Dendritic cell treated with granulocyte-macrophage colony-stimulating factor and Interleukin-4, amounts not matched to agents 40 ng/mL and 50 ng/mL, for 4 days (primary cell): ENCODE data around the gene AKAP13.
"Not testable (repeated sequence)": the region's sequence is repeated elsewhere in the genome, so short reads cannot be mapped to it uniquely, and the experiment has no call there.

Source experiments
- H3K27ac Mint-ChIP-seq: one replicate; pipeline ENCODE4 v1.8.0; 2022; ENCODE audit warnings: mild to moderate bottlenecking, mixed read lengths
- H3K27me3 Mint-ChIP-seq: one replicate; pipeline ENCODE4 v1.8.0; 2022; ENCODE audit warnings: mild to moderate bottlenecking, mixed read lengths
- H3K36me3 Mint-ChIP-seq: one replicate; pipeline ENCODE4 v1.8.0; 2022; ENCODE audit warnings: low read depth, mixed read lengths
- H3K4me1 Mint-ChIP-seq: one replicate; pipeline ENCODE4 v1.8.0; 2022; ENCODE audit warnings: low read depth, mixed read lengths
- H3K4me3 Mint-ChIP-seq: one replicate; pipeline ENCODE4 v1.8.0; 2022; ENCODE audit warnings: mild to moderate bottlenecking, moderate library complexity, mixed read lengths
- H3K9me3 Mint-ChIP-seq: one replicate; pipeline ENCODE4 v1.8.0; 2022; ENCODE audit warnings: mixed read lengths
- intact Hi-C: fragments of 100-400 bp; cut with micrococcal nuclease; formaldehyde crosslinking; loops from one replicate; pipeline ENCODE4 v1.15.0; 2022

The AKAP13 gene

GRCh38 chr15:85463976-85464375 lies 83.6 kb downstream of the AKAP13 start:
- Mint-ChIP-seq H3K9me3 (no peaks in the 10 kb centered on the region), H3K36me3 (no peaks in the 10 kb centered on the region), H3K27ac (no peak overlapping the region), H3K4me1 (peaks cover 13% of the 10 kb centered on the region), H3K4me3 (no peak overlapping the region), H3K27me3 (no peaks in the 10 kb centered on the region)
- intact Hi-C loops, result no loop called here

- no peak overlapping the region for H3K4me3 Mint-ChIP-seq
- intact Hi-C loops, result no loop called here
These were observed 84.1 kb downstream of the AKAP13 start for GRCh38 chr15:85464471-85464870.

GRCh38 chr15:85470563-85471271 lies 90.3 kb downstream of the AKAP13 start:
- H3K4me1 Mint-ChIP-seq, result peaks cover 10% of the 10 kb centered on the region
- intact Hi-C loops, result no loop called here
- H3K27me3 Mint-ChIP-seq, result no peaks in the 10 kb centered on the region
- H3K36me3 Mint-ChIP-seq, result no peaks in the 10 kb centered on the region
- no peaks in the 10 kb centered on the region for H3K9me3 Mint-ChIP-seq
- no peak overlapping the region for H3K4me3 Mint-ChIP-seq
- H3K27ac Mint-ChIP-seq, result no peak overlapping the region

More at GRCh38 chr15:85464471-85464870, 84.1 kb downstream of the AKAP13 start:
- no peaks in the 10 kb centered on the region for H3K9me3 Mint-ChIP-seq
- H3K27ac Mint-ChIP-seq, result no peak overlapping the region
- peaks cover 13% of the 10 kb centered on the region for H3K4me1 Mint-ChIP-seq
- H3K27me3 Mint-ChIP-seq, result no peaks in the 10 kb centered on the region
- no peaks in the 10 kb centered on the region for H3K36me3 Mint-ChIP-seq

GRCh38 chr15:85472349-85472748 lies 91.9 kb downstream of the AKAP13 start:
- Mint-ChIP-seq H3K27ac (no peak overlapping the region), H3K27me3 (no peaks in the 10 kb centered on the region)

GRCh38 chr15:85473455-85473854 lies 93.1 kb downstream of the AKAP13 start:
- Mint-ChIP-seq H3K36me3 (no peaks in the 10 kb centered on the region), H3K27ac (no peak overlapping the region), H3K4me1 (peaks cover 21% of the 10 kb centered on the region), H3K9me3 (no peaks in the 10 kb centered on the region), H3K4me3 (no peak overlapping the region), H3K27me3 (no peaks in the 10 kb centered on the region)
- intact Hi-C loops, result no loop called here

More at GRCh38 chr15:85472349-85472748, 91.9 kb downstream of the AKAP13 start:
- H3K4me3 Mint-ChIP-seq, result no peak overlapping the region
- peaks cover 15% of the 10 kb centered on the region for H3K4me1 Mint-ChIP-seq
- H3K9me3 Mint-ChIP-seq, result no peaks in the 10 kb centered on the region
- intact Hi-C loops, result no loop called here
- H3K36me3 Mint-ChIP-seq, result no peaks in the 10 kb centered on the region

- intact Hi-C loops, result no loop called here
- H3K4me1 Mint-ChIP-seq, result peaks cover 21% of the 10 kb centered on the region
- H3K9me3 Mint-ChIP-seq, result no peaks in the 10 kb centered on the region
- H3K36me3 Mint-ChIP-seq, result no peaks in the 10 kb centered on the region
- H3K27me3 Mint-ChIP-seq, result no peaks in the 10 kb centered on the region
- H3K27ac Mint-ChIP-seq, result no peak overlapping the region
- no peak overlapping the region for H3K4me3 Mint-ChIP-seq
These were observed 94.4 kb downstream of the AKAP13 start for GRCh38 chr15:85474700-85475316.

- Mint-ChIP-seq H3K27me3 (no peaks in the 10 kb centered on the region), H3K4me1 (peaks cover 21% of the 10 kb centered on the region), H3K4me3 (no peak overlapping the region), H3K9me3 (no peaks in the 10 kb centered on the region), H3K36me3 (no peaks in the 10 kb centered on the region), H3K27ac (no peak overlapping the region)
- intact Hi-C loops, result no loop called here
These were observed 94.9 kb downstream of the AKAP13 start for GRCh38 chr15:85475317-85475701.

GRCh38 chr15:85475711-85476110 lies 95.3 kb downstream of the AKAP13 start:
- H3K27ac Mint-ChIP-seq, result no peak overlapping the region
- no peaks in the 10 kb centered on the region for H3K9me3 Mint-ChIP-seq
- no peak overlapping the region for H3K4me3 Mint-ChIP-seq
- no peaks in the 10 kb centered on the region for H3K27me3 Mint-ChIP-seq
- H3K4me1 Mint-ChIP-seq, result peaks cover 25% of the 10 kb centered on the region
- intact Hi-C loops, result no loop called here
- H3K36me3 Mint-ChIP-seq, result no peaks in the 10 kb centered on the region

GRCh38 chr15:85477061-85477460 lies 96.7 kb downstream of the AKAP13 start:
- no peaks in the 10 kb centered on the region for H3K27me3 Mint-ChIP-seq
- intact Hi-C loops, result no loop called here

GRCh38 chr15:85477730-85478129 lies 97.3 kb downstream of the AKAP13 start:
- no peak overlapping the region for H3K4me3 Mint-ChIP-seq
- H3K27me3 Mint-ChIP-seq, result no peaks in the 10 kb centered on the region
- H3K4me1 Mint-ChIP-seq, result peaks cover 43% of the 10 kb centered on the region
- no peak overlapping the region for H3K27ac Mint-ChIP-seq
- no peaks in the 10 kb centered on the region for H3K9me3 Mint-ChIP-seq
- intact Hi-C loops, result no loop called here
- H3K36me3 Mint-ChIP-seq, result no peaks in the 10 kb centered on the region

More at GRCh38 chr15:85477061-85477460, 96.7 kb downstream of the AKAP13 start:
- Mint-ChIP-seq H3K36me3 (no peaks in the 10 kb centered on the region), H3K9me3 (no peaks in the 10 kb centered on the region), H3K4me3 (no peak overlapping the region), H3K27ac (no peak overlapping the region), H3K4me1 (peaks cover 37% of the 10 kb centered on the region)

GRCh38 chr15:85479071-85479647 lies 98.8 kb downstream of the AKAP13 start:
- H3K27ac Mint-ChIP-seq, result no peak overlapping the region
- intact Hi-C loops, result no loop called here
- H3K36me3 Mint-ChIP-seq, result no peaks in the 10 kb centered on the region
- no peak overlapping the region for H3K4me3 Mint-ChIP-seq
- H3K27me3 Mint-ChIP-seq, result no peaks in the 10 kb centered on the region
- H3K9me3 Mint-ChIP-seq, result no peaks in the 10 kb centered on the region
- H3K4me1 Mint-ChIP-seq, result peaks cover 45% of the 10 kb centered on the region

- H3K9me3 Mint-ChIP-seq, result no peaks in the 10 kb centered on the region
- no peak overlapping the region for H3K27ac Mint-ChIP-seq
- peaks cover 33% of the 10 kb centered on the region for H3K4me1 Mint-ChIP-seq
These were observed 100.5 kb downstream of the AKAP13 start for GRCh38 chr15:85480923-85481322.

GRCh38 chr15:85481543-85481942 lies 101.1 kb downstream of the AKAP13 start:
- H3K9me3 Mint-ChIP-seq, H3K27ac Mint-ChIP-seq, H3K27me3 Mint-ChIP-seq, H3K4me3 Mint-ChIP-seq, H3K36me3 Mint-ChIP-seq: not testable (repeated sequence)
- H3K4me1 Mint-ChIP-seq, result peaks cover 30% of the 10 kb centered on the region
- intact Hi-C loops, result loop anchor here (10.0 kb wide), 1 partner anchor 213 kb away; no protein-coding TSS in a partner anchor

More at GRCh38 chr15:85480923-85481322, 100.5 kb downstream of the AKAP13 start:
- Mint-ChIP-seq H3K27me3 (no peaks in the 10 kb centered on the region), H3K36me3 (no peaks in the 10 kb centered on the region), H3K4me3 (no peak overlapping the region)
- intact Hi-C loops, result loop anchor here (10.0 kb wide), 1 partner anchor 214 kb away; no protein-coding TSS in a partner anchor

- H3K27ac Mint-ChIP-seq, result peak overlapping the region; percentile 57
- H3K4me1 Mint-ChIP-seq, result peaks cover 26% of the 10 kb centered on the region
- H3K9me3 Mint-ChIP-seq, result no peaks in the 10 kb centered on the region
- peak overlapping the region; percentile 20 for H3K4me3 Mint-ChIP-seq
- peaks cover 3% of the 10 kb centered on the region for H3K36me3 Mint-ChIP-seq
- intact Hi-C loops, result loop anchor here (10.0 kb wide), 1 partner anchor 212 kb away; no protein-coding TSS in a partner anchor
- no peaks in the 10 kb centered on the region for H3K27me3 Mint-ChIP-seq
These were observed 102.5 kb downstream of the AKAP13 start for GRCh38 chr15:85482894-85483293.
